ENCODE data around the gene SRC. TPM values are rescaled to one million over a fixed set of nuclear protein-coding genes. Genes with fewer than 3 reads are reported as not detected.

Gene SRC
- total and polyA plus RNA-seq, 2 of the 8 experiments (the other 6 are each of a cell fraction or from before 2014, with no cell fraction given), result 27.6 to 28.8 TPM

- TF ChIP-seq ATF2 (IDR thresholded peaks at IDR 0.05; ENCODE audit: low read length), result no peak
- TF ChIP-seq CTCF (IDR thresholded peaks at IDR 0.05; ENCODE audit: control extremely low read depth in 1 of 3, insufficient read depth in 1 of 3, low read depth in 1 of 3, low read length in 3 of 3), result peak; percentile 82 to 94 (median 91)
- peak; percentile 87 for TF ChIP-seq MAX (IDR thresholded peaks at IDR 0.05)
- peak; percentile 28 for TF ChIP-seq ASH2L (IDR thresholded peaks at IDR 0.05; ENCODE audit: low read length)
- peak; percentile 69; the same call in 1 of the 2 replicates for TF ChIP-seq GABPA (IDR thresholded peaks at IDR 0.05; ENCODE audit: borderline replicate concordance, insufficient read depth, low read length)
- TF ChIP-seq E2F6 (IDR thresholded peaks at IDR 0.05), result peak; percentile 64
- TF ChIP-seq TBP (IDR thresholded peaks at IDR 0.05; ENCODE audit: low read depth, low read length), result no peak
- peak; percentile 26; the same call in 1 of the 2 replicates for TF ChIP-seq POLR2AphosphoS5 (IDR thresholded peaks at IDR 0.05; ENCODE audit: low read depth, low read length)
- TF ChIP-seq TCF12 (IDR thresholded peaks at IDR 0.05; ENCODE audit: low read depth, low read length), result no peak
- no peak for TF ChIP-seq POU5F1 (IDR thresholded peaks at IDR 0.05; ENCODE audit: low read depth, low read length)
- TF ChIP-seq TAF7 (optimal IDR thresholded peaks at IDR 0.05; ENCODE audit: borderline replicate concordance, low read depth, low read length), result no peak
- no peak for TF ChIP-seq BACH1 (IDR thresholded peaks at IDR 0.05; ENCODE audit: low read length)
- TF ChIP-seq SP2 (IDR thresholded peaks at IDR 0.05; ENCODE audit: low read length), result no peak
- no peak for TF ChIP-seq HDAC2 (IDR thresholded peaks at IDR 0.05; ENCODE audit: borderline replicate concordance in 1 of 2, low read depth in 2 of 2, low read length in 2 of 2)
- TF ChIP-seq SIRT6 (IDR thresholded peaks at IDR 0.05; ENCODE audit: low read length), result no peak
- no peak for TF ChIP-seq USF2 (IDR thresholded peaks at IDR 0.05; ENCODE audit: low read length)
- TF ChIP-seq TAF1 (IDR thresholded peaks at IDR 0.05; ENCODE audit: low read depth, low read length), result 0 out of 2 replicates have a peak, but pooled peaks have one; percentile 10
- no peak for TF ChIP-seq CHD1 (IDR thresholded peaks at IDR 0.05; ENCODE audit: low read depth, low read length)
- no peak for TF ChIP-seq RNF2 (IDR thresholded peaks at IDR 0.05; ENCODE audit: borderline replicate concordance, low read depth, low read length, missing control alignments, poor library complexity, severe bottlenecking)
These were observed 38.8 kb downstream of the SRC start (continued) for GRCh38 chr20:37384683-37385174.

All from H1 (cell line).